Thymus (tissue), 11 donors: ENCODE measurements around the gene MYOF. TPM values are rescaled to one million over a fixed set of nuclear protein-coding genes. Genes with fewer than 3 reads are reported as not detected.
A peak's percentile ranks its signal among the peaks of the same experiment; 100 is the strongest.

Experiments
- DNase-seq, 9 donors: peaks; one replicate each; pipeline ENCODE4 v3.0.0-alpha.2; 2013; ENCODE audit warnings: low spot score in 9 of 9, low read depth in 6 of 9, missing footprints in 1 of 9
- H3K27ac ChIP-seq, 2 donors: one replicate each; pipeline ENCODE4 v1.5.1; 2013; ENCODE audit warnings: control low read depth in 1 of 2, low read depth in 1 of 2, low read length in 1 of 2, mild to moderate bottlenecking in 1 of 2, moderate library complexity in 1 of 2
- H3K27me3 ChIP-seq, 2 donors: one replicate each; pipeline ENCODE4 v1.5.1; 2013; ENCODE audit warnings: low read length in 1 of 2; ENCODE audit not compliant: control insufficient read depth in 2 of 2, insufficient read depth in 1 of 2
- H3K36me3 ChIP-seq, 2 donors: one replicate each; pipeline ENCODE4 v1.5.1; 2013; ENCODE audit warnings: low read length in 1 of 2, mild to moderate bottlenecking in 1 of 2, moderate library complexity in 1 of 2; ENCODE audit not compliant: control insufficient read depth in 2 of 2, insufficient read depth in 2 of 2
- H3K4me1 ChIP-seq, 2 donors: one replicate each; pipeline ENCODE4 v1.5.1; 2013; ENCODE audit warnings: low read length in 2 of 2; ENCODE audit not compliant: control insufficient read depth in 2 of 2, insufficient read depth in 2 of 2
- H3K4me3 ChIP-seq, 2 donors: one replicate each; pipeline ENCODE4 v1.5.1; 2013; ENCODE audit warnings: low read length in 2 of 2, control low read depth in 1 of 2, mild to moderate bottlenecking in 1 of 2
- H3K9me3 ChIP-seq, 2 donors: one replicate each; pipeline ENCODE4 v1.5.1; 2013; ENCODE audit warnings: low read length in 1 of 2, mild to moderate bottlenecking in 1 of 2; ENCODE audit not compliant: control insufficient read depth in 2 of 2, insufficient read depth in 1 of 2
- WGBS: extraction: QIAGEN DNeasy Blood & Tissue Kit; methylation state at CpG from one replicate; pipeline ENCODE4 v1.1.7; 2013; 5-methylcytosine and 5-hydroxymethylcytosine counted together
- polyA plus RNA-seq: library from polyadenylated mRNA; stranded (reverse); fragments of 200-250 nt; gene quantifications from one replicate; pipeline ENCODE4 v1.2.3, GENCODE V29; 2013
- total RNA-seq: library from RNA; stranded (reverse); fragments of 120-200 nt; gene quantifications from one replicate; pipeline ENCODE4 v1.2.4, GENCODE V29; 2013
- donor health status: healthy.

The MYOF gene
- total and polyA plus RNA-seq, 2 donors: 6.4 to 14.0 TPM

- no peaks in the 10 kb centered on the region for H3K27me3 ChIP-seq
- no peak for DNase-seq
- peak overlapping the region in 1 of 2 donors; percentile 6 for H3K27ac ChIP-seq
- peaks cover 0 to 10% of the 10 kb centered on the region in 2 donors for H3K4me1 ChIP-seq
- H3K36me3 ChIP-seq: no peaks in the 10 kb centered on the region
- no peak overlapping the region for H3K4me3 ChIP-seq
- WGBS: 86% methylated on average over 2 of the region's 2 CpGs
- no peaks in the 10 kb centered on the region for H3K9me3 ChIP-seq
Measured at GRCh38 chr10:93440591-93441091, 41.5 kb downstream of the MYOF start.

DNA sequence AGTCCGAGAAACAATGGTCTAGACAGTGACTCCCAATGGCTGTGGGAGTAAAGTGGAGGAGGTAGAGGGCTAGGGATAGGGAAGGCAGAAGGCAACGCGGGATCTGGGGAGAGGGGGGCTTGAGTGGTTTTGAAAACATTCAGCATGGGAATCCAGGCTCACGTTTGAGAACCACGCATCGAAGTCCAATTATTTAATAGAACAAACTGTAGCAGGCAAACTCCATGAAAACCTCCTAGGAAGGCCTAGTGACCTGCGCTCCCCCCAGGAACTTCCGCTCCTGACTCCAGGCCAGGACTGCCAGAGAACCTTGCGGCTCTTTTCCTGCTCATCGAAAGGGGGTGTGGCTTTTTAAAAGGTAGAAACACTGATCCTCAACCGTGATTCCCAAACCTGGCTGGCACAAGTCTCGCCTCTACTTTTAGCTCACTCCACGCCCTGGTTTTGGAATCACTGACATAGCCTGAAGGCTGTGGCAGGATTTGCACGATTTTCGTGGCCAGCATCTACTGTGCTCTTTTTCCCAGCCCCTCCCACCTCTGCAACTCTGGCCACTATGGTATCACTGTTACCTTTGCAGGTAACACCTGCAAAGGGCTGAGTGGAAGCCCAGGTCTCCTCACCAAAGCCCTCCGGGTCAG is 43.4 kb downstream of the MYOF start:
- H3K4me3 ChIP-seq: no peak overlapping the region
- no peaks in the 10 kb centered on the region for H3K27me3 ChIP-seq
- DNase-seq: no peak
- peak overlapping the region; percentile 25 to 87 for H3K27ac ChIP-seq
- peaks cover 0 to 10% of the 10 kb centered on the region in 2 donors for H3K4me1 ChIP-seq
- H3K36me3 ChIP-seq: no peaks in the 10 kb centered on the region
- no peaks in the 10 kb centered on the region for H3K9me3 ChIP-seq
- WGBS: 93% methylated on average over 16 of the region's 16 CpGs

- peaks cover 0 to 10% of the 10 kb centered on the region in 2 donors for H3K4me1 ChIP-seq
- no peak overlapping the region for H3K4me3 ChIP-seq
- no peak for DNase-seq
- 96% methylated on average over 19 of the region's 19 CpGs for WGBS
- H3K27me3 ChIP-seq: no peaks in the 10 kb centered on the region
- H3K9me3 ChIP-seq: no peaks in the 10 kb centered on the region
- H3K36me3 ChIP-seq: no peaks in the 10 kb centered on the region
- H3K27ac ChIP-seq: peak overlapping the region; percentile 84 to 87
Measured at GRCh38 chr10:93437946-93438612, 44.1 kb downstream of the MYOF start.

DNA sequence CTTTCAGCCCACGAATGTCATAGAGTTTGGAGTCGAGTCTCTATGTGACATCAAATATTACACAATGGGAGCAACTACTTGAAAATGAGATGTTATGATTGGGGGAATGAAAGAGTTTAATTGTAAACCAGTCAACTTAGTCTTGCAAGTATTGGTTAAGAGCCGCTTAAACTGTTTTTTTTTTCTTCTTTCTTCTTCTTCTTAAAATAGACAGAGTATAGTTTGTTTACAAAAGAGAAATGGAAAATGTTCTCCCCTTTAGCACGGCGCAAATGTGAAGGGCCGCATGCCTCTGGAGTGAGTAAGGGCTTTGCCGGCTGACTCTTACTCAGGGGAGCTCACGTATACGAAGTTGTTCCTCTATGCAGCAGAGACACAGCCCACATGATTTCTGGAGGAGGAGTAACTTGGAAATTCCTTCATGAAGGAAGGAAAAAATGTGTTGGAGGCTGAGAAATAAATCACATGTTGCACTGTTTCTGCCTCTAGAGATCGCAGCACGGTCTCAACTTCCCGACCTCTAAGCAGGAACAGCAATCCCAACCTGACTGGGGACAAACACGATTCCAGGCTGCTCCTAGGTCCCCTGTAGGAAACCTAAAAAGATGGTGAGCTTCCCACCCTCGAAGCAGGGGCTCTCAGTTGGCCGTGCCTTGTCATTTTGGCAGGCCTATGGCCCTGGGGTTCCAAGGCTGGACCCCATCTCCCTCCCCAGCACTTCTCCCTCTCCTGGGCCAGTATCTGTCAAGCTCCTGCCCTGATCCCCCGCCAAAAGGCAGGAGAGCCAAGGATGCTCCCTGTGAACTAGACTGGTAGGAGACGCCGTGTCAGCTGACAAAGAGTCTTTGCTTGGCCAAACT is 44.8 kb downstream of the MYOF start:
- Histone ChIP-seq H3K27ac (peak overlapping the region; percentile 84 to 87), H3K27me3 (no peaks in the 10 kb centered on the region), H3K4me1 (peaks cover 0 to 10% of the 10 kb centered on the region in 2 donors), H3K4me3 (no peak overlapping the region), H3K36me3 (no peaks in the 10 kb centered on the region), H3K9me3 (no peaks in the 10 kb centered on the region)
- 74% methylated on average over 18 of the region's 18 CpGs for WGBS
- DNase-seq: no peak

DNA sequence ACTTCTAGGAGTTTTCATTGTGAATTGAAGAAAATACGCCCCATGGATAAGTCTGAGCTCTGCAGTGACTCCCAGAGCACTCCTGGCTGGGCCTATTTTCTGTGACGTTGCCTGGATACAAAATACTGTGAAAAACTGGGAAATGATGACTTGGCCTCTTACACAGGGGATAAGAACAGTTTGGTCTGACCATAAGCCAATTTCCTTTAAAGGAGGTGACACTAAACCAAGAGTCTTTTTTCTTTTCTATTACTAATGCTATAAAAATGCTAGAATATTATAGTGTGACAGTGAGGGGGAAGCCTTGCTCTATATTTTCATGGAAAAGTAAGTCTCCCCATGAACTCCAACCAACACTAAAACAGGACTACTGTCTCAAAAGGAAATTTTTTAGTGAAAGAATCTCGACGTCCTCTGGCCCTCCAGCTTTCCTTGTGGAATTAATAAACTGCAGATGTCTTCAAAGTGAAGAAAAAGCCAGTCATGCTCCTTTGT is 45.5 kb downstream of the MYOF start:
- H3K4me1 ChIP-seq: peaks cover 0 to 10% of the 10 kb centered on the region in 2 donors

GRCh38 chr10:93435621-93436397 is 46.3 kb downstream of the MYOF start:
- Histone ChIP-seq H3K9me3 (no peaks in the 10 kb centered on the region), H3K36me3 (no peaks in the 10 kb centered on the region), H3K27ac (peak overlapping the region; percentile 21 to 87), H3K4me3 (no peak overlapping the region), H3K27me3 (no peaks in the 10 kb centered on the region), H3K4me1 (peaks cover 0 to 10% of the 10 kb centered on the region in 2 donors)
- DNase-seq: no peak
- WGBS: 95% methylated on average over 5 of the region's 5 CpGs

More for the DNA sequence above, 45.5 kb downstream of the MYOF start:
- H3K36me3 ChIP-seq: no peaks in the 10 kb centered on the region
- H3K4me3 ChIP-seq: no peak overlapping the region
- H3K27ac ChIP-seq: peak overlapping the region; percentile 73 to 87
- no peak for DNase-seq
- no peaks in the 10 kb centered on the region for H3K9me3 ChIP-seq
- WGBS: 89% methylated on average over 4 of the region's 4 CpGs
- H3K27me3 ChIP-seq: no peaks in the 10 kb centered on the region

DNA sequence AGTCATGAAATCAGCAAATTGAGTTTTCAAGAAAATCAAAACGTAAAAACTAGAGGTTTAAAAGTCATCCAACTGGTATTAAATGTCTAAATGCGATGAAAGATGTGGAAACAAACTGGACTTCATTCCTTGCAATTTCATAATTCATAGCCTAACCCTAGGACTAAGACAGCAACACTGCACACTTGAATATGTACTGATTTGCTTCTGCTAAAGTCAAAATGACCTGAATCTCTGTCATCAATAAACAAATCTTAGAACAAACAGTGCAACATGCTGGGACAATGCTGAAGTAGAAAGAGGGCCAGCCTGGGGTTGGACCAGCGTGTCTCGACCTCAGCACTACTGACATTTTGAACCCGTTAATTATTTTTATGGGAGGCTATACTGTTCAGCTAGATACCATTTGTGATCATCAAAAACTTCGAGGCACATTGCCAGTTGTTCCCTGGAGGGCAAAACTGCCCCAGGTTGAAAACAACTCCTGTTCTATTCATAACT is 47.1 kb downstream of the MYOF start:
- Histone ChIP-seq H3K27ac (no peak overlapping the region), H3K27me3 (no peaks in the 10 kb centered on the region), H3K9me3 (no peaks in the 10 kb centered on the region), H3K4me1 (peaks cover 0 to 10% of the 10 kb centered on the region in 2 donors), H3K4me3 (no peak overlapping the region), H3K36me3 (no peaks in the 10 kb centered on the region)
- DNase-seq: no peak
- 95% methylated on average over 6 of the region's 6 CpGs for WGBS

GRCh38 chr10:93431361-93431760 is 50.8 kb downstream of the MYOF start:
- H3K9me3 ChIP-seq: no peaks in the 10 kb centered on the region
- H3K27me3 ChIP-seq: no peaks in the 10 kb centered on the region
- H3K4me3 ChIP-seq: no peak overlapping the region
- 98% methylated on average over 4 of the region's 4 CpGs for WGBS
- no peaks in the 10 kb centered on the region for H3K36me3 ChIP-seq
- H3K4me1 ChIP-seq: no peaks in the 10 kb centered on the region
- DNase-seq: no peak
- H3K27ac ChIP-seq: no peak overlapping the region
